ENCODE data around the gene GRID1. TPM values are rescaled to one million over a fixed set of nuclear protein-coding genes. Genes with fewer than 3 reads are reported as not detected.

GRID1 gene
- total RNA-seq, 1 donor from 2014 or later, result under 0.01 TPM

DNA sequence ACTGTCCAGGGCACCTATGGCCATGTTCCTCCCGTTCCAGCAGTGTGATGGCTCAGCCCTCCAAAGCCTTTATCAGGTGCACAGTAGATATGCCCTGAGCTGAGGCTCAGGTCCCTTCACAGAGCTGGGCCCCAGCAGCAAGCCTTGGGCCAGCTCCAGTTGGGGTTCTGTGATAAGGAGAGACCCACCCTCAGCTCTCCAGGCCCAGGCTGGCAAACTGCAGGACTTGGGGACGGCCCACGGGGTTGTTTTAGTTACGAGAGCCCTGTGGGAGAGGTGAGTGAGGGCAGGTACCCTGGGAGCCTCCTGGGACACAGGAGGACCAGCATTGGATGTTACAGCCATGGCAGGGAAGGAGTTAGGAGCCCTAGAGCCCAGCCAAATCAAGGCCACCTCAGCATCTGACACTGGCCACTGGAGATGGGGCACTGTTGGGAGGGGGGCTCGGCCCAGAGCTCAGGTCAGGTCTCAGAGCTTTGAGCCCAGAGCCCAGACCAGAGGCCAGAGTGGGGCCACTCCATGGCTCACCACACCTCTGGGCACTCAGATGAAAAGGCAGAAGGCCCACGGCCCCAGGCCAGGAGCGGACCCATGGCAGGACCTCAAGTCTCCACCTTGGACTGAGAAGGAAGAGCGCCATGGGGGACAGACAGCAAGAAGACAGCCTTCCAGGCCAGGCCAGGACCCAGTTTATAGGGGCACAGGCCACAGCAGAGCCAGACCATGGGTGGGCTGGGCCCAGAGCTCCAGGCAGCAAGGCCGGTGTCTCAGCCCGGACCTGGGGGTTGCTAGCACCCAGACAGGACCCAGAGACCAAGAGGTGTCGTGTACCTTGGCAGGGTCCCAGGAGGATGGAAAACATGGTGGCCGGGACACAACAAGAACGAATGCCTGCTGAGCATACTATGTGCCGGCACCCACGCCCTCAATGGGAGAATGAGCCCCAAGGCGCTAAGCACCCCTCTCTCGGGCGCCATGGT lies 12.8 kb downstream of the GRID1 start:
- TF ChIP-seq, protein P1, sequence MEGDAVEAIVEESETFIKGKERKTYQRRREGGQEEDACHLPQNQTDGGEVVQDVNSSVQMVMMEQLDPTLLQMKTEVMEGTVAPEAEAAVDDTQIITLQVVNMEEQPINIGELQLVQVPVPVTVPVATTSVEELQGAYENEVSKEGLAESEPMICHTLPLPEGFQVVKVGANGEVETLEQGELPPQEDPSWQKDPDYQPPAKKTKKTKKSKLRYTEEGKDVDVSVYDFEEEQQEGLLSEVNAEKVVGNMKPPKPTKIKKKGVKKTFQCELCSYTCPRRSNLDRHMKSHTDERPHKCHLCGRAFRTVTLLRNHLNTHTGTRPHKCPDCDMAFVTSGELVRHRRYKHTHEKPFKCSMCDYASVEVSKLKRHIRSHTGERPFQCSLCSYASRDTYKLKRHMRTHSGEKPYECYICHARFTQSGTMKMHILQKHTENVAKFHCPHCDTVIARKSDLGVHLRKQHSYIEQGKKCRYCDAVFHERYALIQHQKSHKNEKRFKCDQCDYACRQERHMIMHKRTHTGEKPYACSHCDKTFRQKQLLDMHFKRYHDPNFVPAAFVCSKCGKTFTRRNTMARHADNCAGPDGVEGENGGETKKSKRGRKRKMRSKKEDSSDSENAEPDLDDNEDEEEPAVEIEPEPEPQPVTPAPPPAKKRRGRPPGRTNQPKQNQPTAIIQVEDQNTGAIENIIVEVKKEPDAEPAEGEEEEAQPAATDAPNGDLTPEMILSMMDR (IDR thresholded peaks at IDR 0.05; ENCODE audit: insufficient read depth, low read length, severe bottlenecking), result no peak
- FAIRE-seq, result no peak

DNA sequence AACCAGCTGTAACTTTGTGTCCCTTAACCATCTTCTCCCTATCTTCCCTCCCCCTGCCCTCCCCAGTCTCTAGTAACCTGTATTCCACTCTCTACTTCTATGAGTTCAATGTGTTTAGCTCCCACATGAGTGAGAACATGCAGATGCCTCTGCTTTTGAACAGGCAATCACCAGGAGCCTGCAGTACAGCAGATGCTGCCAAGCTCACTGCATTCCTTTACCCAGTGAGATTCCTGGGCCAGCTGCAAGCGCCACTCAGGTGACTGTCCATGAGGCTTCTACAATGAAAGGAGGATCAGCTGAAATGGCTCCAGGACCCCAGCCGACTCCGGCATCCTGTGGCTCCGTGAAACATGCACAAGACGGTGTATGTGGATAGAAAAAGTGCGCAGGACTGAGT lies 15.7 kb downstream of the GRID1 start:
- FAIRE-seq, result no peak
- no peak overlapping the region for H3K4me3 ChIP-seq (ENCODE audit: low read depth, low read length)
- DNase-seq (ENCODE audit: low read depth), result no peak
- H3K36me3 ChIP-seq (ENCODE audit: control insufficient read depth, insufficient read depth, low read length), result no peaks in the 10 kb centered on the region
- TF ChIP-seq, protein P1 (IDR thresholded peaks at IDR 0.05; ENCODE audit: insufficient read depth, low read length, severe bottlenecking), result no peak
- peaks cover 5% of the 10 kb centered on the region for H3K27me3 ChIP-seq (ENCODE audit: control insufficient read depth, insufficient read depth, low read length)

More for the DNA sequence above, 12.8 kb downstream of the GRID1 start:
- H3K4me3 ChIP-seq (ENCODE audit: low read depth, low read length), result no peak overlapping the region
- peaks cover 5% of the 10 kb centered on the region for H3K27me3 ChIP-seq (ENCODE audit: control insufficient read depth, insufficient read depth, low read length)
- no peak for DNase-seq (ENCODE audit: low read depth)
- H3K36me3 ChIP-seq (ENCODE audit: control insufficient read depth, insufficient read depth, low read length), result no peaks in the 10 kb centered on the region

GRCh38 chr10:86349940-86350630 lies 16.5 kb downstream of the GRID1 start:
- FAIRE-seq, result no peak

DNA sequence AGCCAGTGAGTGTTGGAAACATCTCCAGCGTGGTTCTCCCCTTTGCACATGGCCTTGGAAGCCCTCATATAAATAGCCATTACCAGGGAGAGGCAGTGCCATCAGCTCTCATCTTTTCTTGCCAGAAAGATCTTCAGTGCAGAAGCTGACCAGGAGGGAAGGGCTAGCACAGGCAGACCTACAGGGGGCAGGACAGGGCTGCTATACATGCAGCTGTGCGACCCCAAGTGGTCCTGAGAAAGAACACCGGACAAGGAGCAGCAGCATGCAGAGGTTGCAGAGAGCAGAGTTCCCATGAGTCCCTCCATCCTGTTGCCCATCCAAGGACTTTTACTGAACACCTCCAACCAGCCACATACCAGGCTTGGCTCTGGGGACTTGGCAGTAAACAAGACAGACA lies 17.1 kb downstream of the GRID1 start:
- DNase-seq (ENCODE audit: low read depth) (no peak), FAIRE-seq (no peak)

More at GRCh38 chr10:86349940-86350630, 16.5 kb downstream of the GRID1 start:
- no peak for DNase-seq (ENCODE audit: low read depth)
- Histone ChIP-seq H3K36me3 (ENCODE audit: control insufficient read depth, insufficient read depth, low read length) (no peaks in the 10 kb centered on the region), H3K27me3 (ENCODE audit: control insufficient read depth, insufficient read depth, low read length) (peaks cover 5% of the 10 kb centered on the region), H3K4me3 (ENCODE audit: low read depth, low read length) (no peak overlapping the region)
- TF ChIP-seq, protein P1 (IDR thresholded peaks at IDR 0.05; ENCODE audit: insufficient read depth, low read length, severe bottlenecking), result no peak

DNA sequence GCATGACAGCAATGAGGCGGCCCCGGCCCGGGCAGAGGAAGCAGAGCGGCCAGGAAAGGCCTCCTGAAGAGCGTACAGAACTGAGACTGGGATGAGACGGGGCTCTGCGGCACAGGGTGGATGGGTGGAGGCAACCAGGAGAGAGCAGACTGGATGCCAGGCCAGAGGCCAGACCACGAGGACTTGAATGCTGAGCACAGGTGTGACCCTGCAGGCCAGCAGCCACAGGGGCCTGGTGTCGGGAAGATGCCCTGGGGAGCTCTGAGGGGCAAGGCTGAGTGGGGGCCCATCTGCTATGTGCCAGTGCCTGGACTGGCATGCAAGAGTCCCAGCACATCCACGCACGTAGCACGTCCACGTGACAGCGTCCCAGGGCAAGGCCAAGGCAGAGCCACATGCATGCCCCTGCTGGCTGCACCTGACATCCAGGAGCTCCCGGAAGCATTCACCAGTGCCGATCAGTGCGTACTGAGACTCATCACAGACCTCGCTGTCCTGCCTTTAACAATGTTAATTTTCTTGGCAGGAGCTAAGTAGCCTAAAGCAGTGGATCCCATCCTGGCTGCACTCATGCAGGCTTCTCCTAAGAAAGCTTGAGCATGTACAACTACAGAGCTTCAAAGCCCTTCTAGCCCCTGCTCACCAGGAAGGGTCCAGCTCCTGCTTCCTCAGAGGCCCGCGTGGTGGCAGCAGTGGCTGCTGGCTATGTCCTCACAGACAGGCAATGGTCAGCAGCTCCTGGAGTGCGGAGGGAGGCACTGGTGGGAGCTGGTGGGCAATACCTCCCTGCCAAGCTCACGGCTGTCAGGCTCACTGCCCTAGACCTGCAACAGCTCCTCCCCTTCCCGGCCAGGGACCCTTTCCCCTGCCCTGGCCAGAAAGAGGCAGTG lies 18.0 kb downstream of the GRID1 start:
- TF ChIP-seq, protein P1 (IDR thresholded peaks at IDR 0.05; ENCODE audit: insufficient read depth, low read length, severe bottlenecking), result no peak
- DNase-seq (ENCODE audit: low read depth) (no peak), FAIRE-seq (no peak)
- no peak overlapping the region for H3K4me3 ChIP-seq (ENCODE audit: low read depth, low read length)
- H3K36me3 ChIP-seq (ENCODE audit: control insufficient read depth, insufficient read depth, low read length), result no peaks in the 10 kb centered on the region
- peaks cover 5% of the 10 kb centered on the region for H3K27me3 ChIP-seq (ENCODE audit: control insufficient read depth, insufficient read depth, low read length)

More for the DNA sequence above, 17.1 kb downstream of the GRID1 start:
- H3K4me3 ChIP-seq (ENCODE audit: low read depth, low read length), result no peak overlapping the region
- TF ChIP-seq, protein P1 (IDR thresholded peaks at IDR 0.05; ENCODE audit: insufficient read depth, low read length, severe bottlenecking), result peak; percentile 3
- H3K27me3 ChIP-seq (ENCODE audit: control insufficient read depth, insufficient read depth, low read length), result peaks cover 5% of the 10 kb centered on the region
- no peaks in the 10 kb centered on the region for H3K36me3 ChIP-seq (ENCODE audit: control insufficient read depth, insufficient read depth, low read length)

Measured in bronchial epithelial cell (primary cell).